Naive B cell (primary cell): ENCODE measurements around the gene TGM3. TPM values are rescaled to one million over a fixed set of nuclear protein-coding genes. Genes with fewer than 3 reads are reported as not detected.
"Not testable (repeated sequence)": the region's sequence is repeated elsewhere in the genome, so short reads cannot be mapped to it uniquely, and the experiment has no call there.

Experiments used
- ATAC-seq, 2 donors: fragments of 150-1000 bp; cut with Tn5 transposase; 2 replicates each; pipeline ENCODE4 v1.10.0; 2021; ENCODE audit warnings: low read depth in 2 of 2, mild to moderate bottlenecking in 2 of 2, moderate library complexity in 2 of 2
- DNase-seq: peaks from one replicate; pipeline ENCODE4 v3.0.0; 2022
- H3K27ac Mint-ChIP-seq, 6 donors: one replicate each; pipeline ENCODE4 v1.8.0; 2020 to 2022; ENCODE audit warnings: mild to moderate bottlenecking in 6 of 6, mixed read lengths in 6 of 6, moderate library complexity in 5 of 6, inconsistent platforms in 2 of 6
- H3K27me3 Mint-ChIP-seq, 3 donors: one replicate each; pipeline ENCODE4 v1.8.0; 2021 to 2022; ENCODE audit warnings: mixed read lengths in 3 of 3, mild to moderate bottlenecking in 1 of 3
- H3K36me3 Mint-ChIP-seq, 2 donors: one replicate each; pipeline ENCODE4 v1.8.0; 2020 to 2022; ENCODE audit warnings: mixed read lengths in 2 of 2, inconsistent platforms in 1 of 2, mild to moderate bottlenecking in 1 of 2
- H3K4me1 Mint-ChIP-seq, 3 donors: one replicate each; pipeline ENCODE4 v1.8.0; 2020 to 2022; ENCODE audit warnings: mixed read lengths in 3 of 3, inconsistent platforms in 1 of 3, mild to moderate bottlenecking in 1 of 3, moderate library complexity in 1 of 3
- H3K4me3 Mint-ChIP-seq, 8 donors: one replicate each; pipeline ENCODE4 v1.8.0; 2020 to 2022; ENCODE audit warnings: mild to moderate bottlenecking in 8 of 8, mixed read lengths in 8 of 8, moderate library complexity in 8 of 8, inconsistent platforms in 2 of 8
- H3K9me3 Mint-ChIP-seq, 7 donors: one replicate each; pipeline ENCODE4 v1.8.0; 2020 to 2022; ENCODE audit warnings: mixed read lengths in 7 of 7, mild to moderate bottlenecking in 5 of 7, inconsistent platforms in 2 of 7, moderate library complexity in 1 of 7
- polyA plus RNA-seq, 6 donors: library from polyadenylated mRNA; unstranded; fragments of 300-500 nt; fragmentation: Illumina TruSeq; gene quantifications; one replicate each; pipeline ENCODE4 v1.2.3, GENCODE V29; 2021; ENCODE audit warnings: low read depth in 6 of 6

TGM3 gene
- polyA plus RNA-seq, 6 donors from 2014 or later, result not detected

DNA sequence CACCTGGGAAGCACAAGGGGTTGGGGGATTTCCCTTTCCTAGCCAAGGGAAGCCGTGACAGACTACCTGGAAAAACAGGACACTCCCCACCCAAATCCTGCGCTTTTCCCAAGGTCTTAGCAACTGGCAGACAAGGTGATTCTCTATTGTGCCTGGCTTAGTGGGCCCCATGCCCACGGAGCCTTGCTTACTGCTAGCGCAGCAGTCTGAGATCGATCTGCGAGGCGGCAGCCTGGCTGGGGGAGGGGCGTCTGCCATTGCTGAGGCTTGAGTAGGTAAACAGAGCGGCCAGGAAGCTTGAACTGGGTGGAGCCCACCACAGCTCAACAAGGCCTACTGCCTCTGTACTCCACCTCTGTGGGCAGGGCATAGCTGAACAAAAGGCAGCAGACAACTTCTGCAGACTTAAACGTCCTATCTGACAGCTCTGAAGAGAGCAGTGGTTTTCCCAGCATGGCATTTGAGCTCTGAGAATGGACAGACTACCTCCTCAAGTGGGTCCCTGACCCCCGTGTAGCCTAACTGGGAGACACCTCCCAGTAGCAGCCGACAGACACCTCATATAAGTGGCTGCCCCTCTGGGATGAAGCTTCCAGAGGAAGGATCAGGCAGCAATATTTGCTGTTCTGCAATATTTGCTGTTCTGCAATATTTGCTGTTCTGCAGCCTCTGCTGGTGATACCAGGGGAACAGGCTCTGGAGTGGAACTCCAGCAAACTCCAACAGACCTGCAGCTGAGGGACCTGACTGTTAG lies 31.0 kb upstream of the TGM3 start:
- H3K36me3 Mint-ChIP-seq, DNase-seq, H3K9me3 Mint-ChIP-seq, H3K4me1 Mint-ChIP-seq, H3K4me3 Mint-ChIP-seq, ATAC-seq, H3K27ac Mint-ChIP-seq: not testable (repeated sequence)
- peaks cover 26 to 56% (median 28%) of the 10 kb centered on the region in 3 donors for H3K27me3 Mint-ChIP-seq

DNA sequence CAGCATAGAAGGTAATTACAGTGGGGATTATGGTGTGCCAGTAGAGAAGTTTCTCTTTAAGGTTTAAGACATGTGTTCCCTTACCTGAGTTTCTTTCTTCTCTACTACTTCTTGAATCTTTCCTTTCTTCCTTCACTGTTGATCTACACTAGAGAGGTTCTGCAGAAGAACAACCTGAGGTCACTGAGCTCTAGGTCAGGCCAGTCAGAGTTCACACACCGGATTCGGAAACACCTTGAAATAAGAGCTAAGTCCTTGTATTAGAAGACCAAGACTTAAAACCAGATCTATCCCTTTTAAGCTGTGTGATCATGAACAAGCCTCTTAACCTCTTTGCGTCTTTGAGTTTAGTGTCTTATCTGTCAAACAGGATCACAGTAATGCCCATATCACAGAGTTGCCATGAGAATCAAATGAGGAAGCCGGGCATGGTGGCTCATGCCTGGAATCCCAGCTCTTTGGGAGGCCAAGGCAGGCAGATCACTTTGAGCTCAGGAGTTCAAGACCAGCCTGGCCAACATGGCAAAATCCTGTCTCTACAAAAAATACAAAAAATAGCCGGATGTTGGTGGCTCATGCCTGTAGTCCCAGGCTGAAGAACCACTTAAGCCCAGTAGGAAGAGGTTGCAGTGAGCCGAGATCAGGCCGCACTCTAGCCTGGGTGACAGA lies 22.0 kb upstream of the TGM3 start:
- DNase-seq, result no peak
- ATAC-seq, result no peak
- H3K4me3 Mint-ChIP-seq, result no peak overlapping the region
- no peaks in the 10 kb centered on the region for H3K36me3 Mint-ChIP-seq
- no peak overlapping the region for H3K27ac Mint-ChIP-seq
- peaks cover 0 to 9% (median 0%) of the 10 kb centered on the region in 7 donors for H3K9me3 Mint-ChIP-seq
- peaks cover 8 to 35% (median 25%) of the 10 kb centered on the region in 3 donors for H3K27me3 Mint-ChIP-seq
- no peaks in the 10 kb centered on the region for H3K4me1 Mint-ChIP-seq

DNA sequence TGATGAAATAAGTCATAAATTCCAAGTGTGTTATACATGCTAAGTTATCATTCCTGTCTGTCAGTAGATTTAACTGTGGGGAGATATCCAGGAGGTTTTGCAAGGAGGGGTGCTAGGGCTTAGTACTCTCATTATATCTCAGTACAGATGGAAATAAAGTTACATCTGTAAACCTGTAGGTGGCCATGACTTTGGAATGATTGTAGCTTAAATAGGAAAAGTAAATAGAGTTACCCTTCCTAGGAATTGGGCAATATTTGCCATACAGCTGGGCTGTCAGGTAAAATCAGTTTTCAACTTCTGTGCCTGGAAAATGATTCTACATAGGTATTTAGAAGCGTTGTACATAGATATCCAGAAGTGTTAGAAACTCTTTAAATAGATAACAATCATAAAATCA lies 19.8 kb upstream of the TGM3 start:
- ATAC-seq, result no peak
- Mint-ChIP-seq H3K4me3 (no peak overlapping the region), H3K27ac (no peak overlapping the region), H3K27me3 (peaks cover 8 to 45% (median 17%) of the 10 kb centered on the region in 3 donors), H3K9me3 (peaks cover 0 to 9% (median 0%) of the 10 kb centered on the region in 7 donors), H3K36me3 (peaks cover 0 to 8% of the 10 kb centered on the region in 2 donors), H3K4me1 (no peaks in the 10 kb centered on the region)
- no peak for DNase-seq

DNA sequence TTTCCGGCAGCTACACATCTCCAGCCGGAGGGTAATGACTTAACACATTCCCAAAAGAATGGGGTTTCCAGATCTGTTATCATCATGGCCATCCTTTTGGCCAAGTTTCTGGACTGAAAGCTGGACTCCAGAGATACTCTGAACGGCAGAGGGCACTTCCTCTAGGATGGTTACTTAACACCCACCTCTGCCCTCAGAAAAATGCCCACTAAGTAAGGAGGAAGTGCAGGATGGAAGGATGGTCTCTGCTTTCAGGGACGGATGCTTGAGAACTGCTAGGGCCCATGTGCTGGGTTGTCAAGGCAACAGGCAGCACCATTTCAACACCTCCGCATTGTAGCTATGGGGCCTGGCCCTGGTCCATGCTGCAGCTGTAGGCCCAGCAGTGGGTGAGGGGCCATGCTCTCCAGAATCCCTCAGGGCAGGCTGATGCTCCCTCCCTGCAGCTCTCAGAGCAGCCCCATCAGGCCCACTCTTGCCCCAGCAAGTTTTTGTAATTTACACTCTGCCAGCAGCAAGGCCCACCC lies 16.5 kb upstream of the TGM3 start:
- H3K27ac Mint-ChIP-seq, result no peak overlapping the region
- no peak overlapping the region for H3K4me3 Mint-ChIP-seq
- H3K27me3 Mint-ChIP-seq, result peaks cover 8 to 59% (median 23%) of the 10 kb centered on the region in 3 donors
- H3K36me3 Mint-ChIP-seq, result peaks cover 0 to 10% of the 10 kb centered on the region in 2 donors
- peaks cover 0 to 10% (median 1%) of the 10 kb centered on the region in 7 donors for H3K9me3 Mint-ChIP-seq
- ATAC-seq, result no peak
- no peaks in the 10 kb centered on the region for H3K4me1 Mint-ChIP-seq
- no peak for DNase-seq

DNA sequence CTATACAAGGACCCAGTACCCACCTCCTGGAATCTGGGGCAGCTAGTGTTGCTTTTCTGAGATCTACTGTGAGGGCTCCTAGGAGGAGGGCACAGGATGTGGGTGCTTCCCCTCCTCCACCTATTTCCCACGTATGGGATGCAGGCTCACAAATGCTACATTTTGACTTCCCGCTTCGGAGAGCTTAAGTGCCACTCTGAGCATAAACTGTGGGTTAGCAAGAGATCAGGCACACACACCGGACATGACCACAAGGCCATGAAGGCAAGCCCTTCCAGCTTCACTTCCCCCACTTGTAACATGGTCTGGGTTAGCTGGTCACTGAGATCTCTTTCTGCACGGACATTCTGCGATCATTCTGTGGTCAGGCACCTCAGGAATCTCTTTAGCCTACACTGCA lies 15.7 kb upstream of the TGM3 start:
- Mint-ChIP-seq H3K36me3 (peaks cover 0 to 10% of the 10 kb centered on the region in 2 donors), H3K4me3 (no peak overlapping the region), H3K27ac (no peak overlapping the region), H3K27me3 (peaks cover 8 to 59% (median 23%) of the 10 kb centered on the region in 3 donors), H3K9me3 (peaks cover 0 to 10% (median 1%) of the 10 kb centered on the region in 7 donors), H3K4me1 (no peaks in the 10 kb centered on the region)
- DNase-seq (no peak), ATAC-seq (no peak)

DNA sequence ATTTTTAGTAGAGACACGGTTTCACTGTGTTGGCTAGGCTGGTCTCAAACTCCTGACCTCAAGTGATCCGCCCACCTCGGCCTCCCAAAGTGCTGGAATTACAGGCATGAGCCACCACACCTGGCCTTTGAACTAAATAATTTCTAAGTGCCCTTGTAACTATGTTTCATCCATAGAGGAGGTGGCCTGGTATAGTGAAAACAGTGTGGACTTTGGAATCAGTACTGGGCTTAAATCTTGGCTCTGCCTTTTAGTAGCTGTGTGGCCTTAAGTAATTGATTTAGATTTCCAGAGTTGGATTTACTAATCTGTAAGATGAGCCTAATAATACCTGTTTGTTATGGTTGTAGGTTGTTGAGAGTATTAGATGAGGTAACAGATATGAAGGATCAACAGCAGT lies 14.2 kb upstream of the TGM3 start:
- H3K36me3 Mint-ChIP-seq, result peaks cover 0 to 10% of the 10 kb centered on the region in 2 donors
- peaks cover 0 to 10% (median 1%) of the 10 kb centered on the region in 7 donors for H3K9me3 Mint-ChIP-seq
- DNase-seq (no peak), ATAC-seq (no peak)
- no peak overlapping the region for H3K27ac Mint-ChIP-seq
- H3K4me1 Mint-ChIP-seq, result no peaks in the 10 kb centered on the region
- H3K4me3 Mint-ChIP-seq, result no peak overlapping the region
- H3K27me3 Mint-ChIP-seq, result peaks cover 8 to 56% (median 23%) of the 10 kb centered on the region in 3 donors

DNA sequence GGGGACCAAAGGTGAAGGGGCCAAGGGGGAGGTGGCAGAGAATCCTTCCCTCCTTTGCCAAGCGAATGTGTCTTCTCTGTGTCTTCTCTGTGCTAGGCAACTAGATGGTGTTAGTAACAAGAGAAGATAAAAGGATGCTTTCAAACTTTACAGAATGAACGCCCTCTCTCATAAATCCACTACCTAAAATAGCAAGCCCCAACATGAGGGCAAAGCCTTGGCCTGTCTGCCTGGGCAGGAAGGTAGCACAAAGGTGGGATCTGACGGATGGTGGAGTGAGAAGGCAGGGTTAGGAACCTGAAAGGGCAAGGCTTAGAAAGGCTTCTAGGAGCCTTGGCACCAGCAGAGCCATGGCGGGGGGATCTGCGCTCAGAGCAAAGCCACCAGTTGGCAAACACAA lies 13.6 kb upstream of the TGM3 start:
- Mint-ChIP-seq H3K36me3 (peaks cover 0 to 10% of the 10 kb centered on the region in 2 donors), H3K4me1 (no peaks in the 10 kb centered on the region)

DNA sequence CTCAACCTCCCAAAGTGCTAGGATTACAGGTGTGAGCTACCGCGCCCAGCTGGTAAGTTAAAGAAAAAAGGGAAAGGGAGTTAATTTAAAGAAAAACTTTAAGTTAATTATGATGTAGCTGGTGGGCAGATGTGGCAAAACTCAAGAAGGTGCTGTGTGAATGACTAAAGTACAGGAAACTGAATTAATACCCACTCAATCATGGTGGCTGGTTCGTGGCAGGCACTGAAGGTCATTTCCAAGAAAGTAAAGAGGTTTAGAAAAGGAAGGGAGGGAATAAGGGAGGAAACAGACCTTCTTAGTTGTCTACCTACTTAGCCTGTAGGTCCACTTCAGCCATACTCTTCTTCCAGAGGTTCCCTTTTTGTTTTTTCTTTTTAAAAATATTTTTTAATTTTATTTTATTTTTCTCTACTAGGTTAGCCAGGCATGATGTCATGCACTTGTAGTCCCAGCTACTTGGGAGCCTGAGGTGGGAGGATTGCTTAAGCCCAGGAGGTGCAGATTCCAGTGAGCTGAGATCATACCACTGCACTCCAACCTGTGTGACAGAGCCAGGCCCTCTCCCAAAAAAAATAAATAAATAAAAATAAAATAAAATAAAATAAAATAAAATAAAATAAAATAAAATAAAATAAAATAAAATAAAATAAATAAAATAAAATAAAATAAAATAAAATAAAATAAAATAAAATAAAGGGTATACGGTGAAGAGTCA lies 11.9 kb upstream of the TGM3 start:
- H3K4me1 Mint-ChIP-seq, result peaks cover 4 to 8% (median 5%) of the 10 kb centered on the region in 3 donors
- H3K4me3 Mint-ChIP-seq, result no peak overlapping the region
- DNase-seq (no peak), ATAC-seq (no peak)
- peaks cover 0 to 10% (median 1%) of the 10 kb centered on the region in 7 donors for H3K9me3 Mint-ChIP-seq
- peaks cover 0 to 10% of the 10 kb centered on the region in 2 donors for H3K36me3 Mint-ChIP-seq
- H3K27ac Mint-ChIP-seq, result no peak overlapping the region
- peaks cover 0 to 39% (median 10%) of the 10 kb centered on the region in 3 donors for H3K27me3 Mint-ChIP-seq

More for the DNA sequence above, 13.6 kb upstream of the TGM3 start:
- ATAC-seq, result no peak
- H3K4me3 Mint-ChIP-seq, result no peak overlapping the region
- no peak for DNase-seq
- H3K27ac Mint-ChIP-seq, result peak overlapping the region in 1 of 6 donors; percentile 65
- H3K9me3 Mint-ChIP-seq, result peaks cover 0 to 10% (median 1%) of the 10 kb centered on the region in 7 donors
- peaks cover 8 to 50% (median 18%) of the 10 kb centered on the region in 3 donors for H3K27me3 Mint-ChIP-seq

DNA sequence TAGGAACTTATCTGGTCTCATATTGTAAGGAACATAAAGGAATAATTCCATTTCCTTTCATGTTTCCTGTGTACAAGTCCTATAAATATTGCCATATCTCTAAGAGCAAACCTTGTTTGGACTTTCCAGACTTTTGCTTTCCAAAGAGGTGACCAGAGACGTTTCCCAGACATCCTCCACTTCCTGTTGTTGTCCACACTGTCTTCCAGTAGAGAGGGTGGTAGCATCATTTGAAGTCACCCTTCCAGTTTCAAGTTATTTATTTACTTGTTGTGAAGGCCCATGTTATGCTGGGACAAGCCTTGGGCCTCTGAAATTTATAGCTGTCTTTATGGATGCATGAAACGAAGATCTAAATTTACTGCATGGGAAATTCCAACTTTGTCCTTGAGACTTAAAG lies 10.6 kb upstream of the TGM3 start:
- peak overlapping the region in 1 of 6 donors; percentile 65 for H3K27ac Mint-ChIP-seq

DNA sequence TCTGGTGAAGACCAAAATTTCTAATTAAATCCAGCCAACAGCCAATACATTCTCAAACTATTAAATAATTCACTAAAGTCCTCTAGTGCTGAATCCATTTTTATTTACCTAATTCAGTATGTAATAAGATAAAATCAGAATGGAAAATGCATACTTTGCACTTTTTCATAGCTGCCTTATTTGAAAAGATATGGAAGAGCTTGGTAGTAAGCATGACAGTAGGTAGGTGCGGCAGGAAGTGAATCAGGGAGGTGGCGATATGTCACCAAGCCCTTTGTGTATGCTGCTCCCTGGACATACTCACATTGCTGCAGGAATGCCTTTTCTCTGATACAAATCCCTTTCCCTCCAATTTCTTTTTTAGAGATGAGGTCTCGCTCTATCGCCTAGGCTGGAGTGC lies 10.2 kb upstream of the TGM3 start:
- Mint-ChIP-seq H3K9me3 (peaks cover 0 to 7% (median 1%) of the 10 kb centered on the region in 7 donors), H3K4me3 (no peak overlapping the region), H3K27ac (no peak overlapping the region), H3K4me1 (peaks cover 10 to 21% (median 18%) of the 10 kb centered on the region in 3 donors), H3K27me3 (peaks cover 7 to 23% (median 10%) of the 10 kb centered on the region in 3 donors), H3K36me3 (peaks cover 0 to 6% of the 10 kb centered on the region in 2 donors)
- ATAC-seq (no peak), DNase-seq (no peak)

More for the DNA sequence above, 10.6 kb upstream of the TGM3 start:
- no peak overlapping the region for H3K4me3 Mint-ChIP-seq
- peaks cover 7 to 27% (median 10%) of the 10 kb centered on the region in 3 donors for H3K27me3 Mint-ChIP-seq
- H3K4me1 Mint-ChIP-seq, result peaks cover 10 to 21% (median 18%) of the 10 kb centered on the region in 3 donors
- peaks cover 0 to 10% (median 1%) of the 10 kb centered on the region in 7 donors for H3K9me3 Mint-ChIP-seq
- DNase-seq, result no peak
- ATAC-seq, result no peak
- peaks cover 0 to 10% of the 10 kb centered on the region in 2 donors for H3K36me3 Mint-ChIP-seq

DNA sequence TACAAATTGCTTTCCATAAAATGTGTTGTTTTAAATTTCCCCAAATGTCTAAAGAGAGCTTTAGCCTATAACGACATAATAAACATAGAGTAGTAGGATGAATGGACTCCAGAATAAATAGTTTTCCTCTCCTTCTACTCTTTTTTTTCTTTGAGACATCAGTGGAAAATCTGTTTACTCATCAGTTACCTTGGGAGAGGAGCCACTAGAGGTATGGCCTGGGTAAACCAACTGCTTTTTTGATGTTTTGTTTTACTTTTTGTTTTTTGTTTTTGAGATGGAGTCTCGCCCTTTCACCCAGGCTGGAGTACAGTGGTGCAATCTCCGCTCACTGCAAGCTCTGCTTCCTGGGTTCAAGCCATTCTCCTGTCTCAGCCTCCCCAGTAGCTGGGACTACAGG lies 8.3 kb upstream of the TGM3 start:
- no peak overlapping the region for H3K27ac Mint-ChIP-seq
- H3K36me3 Mint-ChIP-seq, result no peaks in the 10 kb centered on the region
- no peak overlapping the region for H3K4me3 Mint-ChIP-seq
- DNase-seq (no peak), ATAC-seq (no peak)
- peaks cover 10 to 28% (median 26%) of the 10 kb centered on the region in 3 donors for H3K4me1 Mint-ChIP-seq
- H3K9me3 Mint-ChIP-seq, result peaks cover 0 to 1% (median 0%) of the 10 kb centered on the region in 7 donors
- peaks cover 0 to 12% (median 7%) of the 10 kb centered on the region in 3 donors for H3K27me3 Mint-ChIP-seq

DNA sequence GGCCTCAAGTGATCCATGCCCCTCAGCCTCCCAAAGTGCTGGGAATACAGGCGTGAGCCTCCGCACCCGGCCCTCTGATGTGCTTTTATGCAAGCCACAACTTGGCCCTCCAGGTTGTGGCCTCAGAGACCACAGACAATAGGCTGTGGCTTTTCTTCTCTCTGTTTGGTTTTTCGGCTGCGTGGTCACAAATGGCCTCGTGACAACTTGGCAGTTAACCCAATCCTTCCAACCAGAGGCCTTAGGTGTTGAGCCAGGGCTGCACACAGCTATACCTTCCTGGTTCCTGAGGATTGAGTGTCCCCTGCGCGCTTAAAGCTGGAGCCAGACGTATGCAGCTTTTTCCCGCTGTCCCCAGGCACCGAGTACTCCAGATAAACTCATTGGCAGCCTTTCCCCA lies 6.3 kb upstream of the TGM3 start:
- H3K4me1 Mint-ChIP-seq, result peaks cover 10 to 31% (median 26%) of the 10 kb centered on the region in 3 donors
- no peaks in the 10 kb centered on the region for H3K36me3 Mint-ChIP-seq
- peaks cover 5 to 18% (median 11%) of the 10 kb centered on the region in 3 donors for H3K27me3 Mint-ChIP-seq
- peak overlapping the region in 1 of 6 donors; percentile 53 for H3K27ac Mint-ChIP-seq
- H3K9me3 Mint-ChIP-seq, result peaks cover 0 to 1% (median 0%) of the 10 kb centered on the region in 7 donors
- ATAC-seq (no peak), DNase-seq (no peak)
- peak overlapping the region in 2 of 8 donors; percentile 66 for H3K4me3 Mint-ChIP-seq

DNA sequence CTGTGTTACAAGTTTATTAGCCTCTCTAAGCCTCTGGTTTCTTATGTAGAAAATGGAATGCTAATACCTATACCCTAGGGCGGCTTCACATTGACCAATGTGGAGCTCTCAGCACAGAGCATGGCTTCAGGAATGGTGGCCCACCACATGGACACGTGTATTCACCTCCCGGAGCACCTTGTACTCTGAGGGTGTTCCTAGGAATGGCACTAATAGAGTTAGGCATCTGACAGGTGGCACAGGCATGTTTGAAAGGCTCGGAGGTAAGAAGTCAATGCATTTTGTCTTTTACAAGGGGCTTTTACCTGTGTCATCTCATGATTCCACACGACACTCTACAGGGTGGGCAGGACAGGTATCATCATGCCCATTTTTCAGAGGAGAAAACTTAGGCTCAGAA lies 5.3 kb upstream of the TGM3 start:
- Mint-ChIP-seq H3K36me3 (no peaks in the 10 kb centered on the region), H3K4me1 (peaks cover 10 to 31% (median 26%) of the 10 kb centered on the region in 3 donors), H3K27ac (no peak overlapping the region), H3K9me3 (peaks cover 0 to 1% (median 0%) of the 10 kb centered on the region in 7 donors), H3K27me3 (peaks cover 6 to 25% (median 19%) of the 10 kb centered on the region in 3 donors), H3K4me3 (no peak overlapping the region)
- no peak for ATAC-seq
- DNase-seq, result no peak
